OCI-M2 (cell line): ENCODE data around the gene SLC48A1.
"Not testable (repeated sequence)": the region's sequence is repeated elsewhere in the genome, so short reads cannot be mapped to it uniquely, and the experiment has no call there.

ENCODE experiments used
- DNase-seq: peaks from one replicate; lab custom pipeline; 2025; ENCODE audit not compliant: unreplicated experiment; lab: John Stamatoyannopoulos, UW

Gene SLC48A1

DNA sequence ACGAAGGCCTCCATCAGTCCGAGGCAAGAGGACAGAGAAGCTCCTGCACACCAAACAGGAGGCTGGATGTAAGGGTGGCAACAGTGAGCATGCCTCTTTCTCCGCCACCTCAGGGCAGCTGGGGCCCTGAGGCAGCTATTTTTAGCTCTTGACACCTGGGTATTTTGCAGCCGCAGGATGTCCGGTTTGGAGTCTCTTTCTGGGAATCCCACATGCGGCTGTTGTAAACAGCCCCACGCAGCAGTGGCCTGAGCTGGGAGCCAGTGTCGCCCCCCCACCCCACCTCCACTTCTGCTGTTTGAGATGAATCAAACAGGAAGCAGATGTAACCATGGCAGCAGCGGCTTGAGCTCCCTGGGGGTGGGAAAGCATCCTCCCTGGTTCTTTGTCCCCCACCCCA, 35.0 kb downstream of the SLC48A1 start:
- DNase-seq = no peak

DNA sequence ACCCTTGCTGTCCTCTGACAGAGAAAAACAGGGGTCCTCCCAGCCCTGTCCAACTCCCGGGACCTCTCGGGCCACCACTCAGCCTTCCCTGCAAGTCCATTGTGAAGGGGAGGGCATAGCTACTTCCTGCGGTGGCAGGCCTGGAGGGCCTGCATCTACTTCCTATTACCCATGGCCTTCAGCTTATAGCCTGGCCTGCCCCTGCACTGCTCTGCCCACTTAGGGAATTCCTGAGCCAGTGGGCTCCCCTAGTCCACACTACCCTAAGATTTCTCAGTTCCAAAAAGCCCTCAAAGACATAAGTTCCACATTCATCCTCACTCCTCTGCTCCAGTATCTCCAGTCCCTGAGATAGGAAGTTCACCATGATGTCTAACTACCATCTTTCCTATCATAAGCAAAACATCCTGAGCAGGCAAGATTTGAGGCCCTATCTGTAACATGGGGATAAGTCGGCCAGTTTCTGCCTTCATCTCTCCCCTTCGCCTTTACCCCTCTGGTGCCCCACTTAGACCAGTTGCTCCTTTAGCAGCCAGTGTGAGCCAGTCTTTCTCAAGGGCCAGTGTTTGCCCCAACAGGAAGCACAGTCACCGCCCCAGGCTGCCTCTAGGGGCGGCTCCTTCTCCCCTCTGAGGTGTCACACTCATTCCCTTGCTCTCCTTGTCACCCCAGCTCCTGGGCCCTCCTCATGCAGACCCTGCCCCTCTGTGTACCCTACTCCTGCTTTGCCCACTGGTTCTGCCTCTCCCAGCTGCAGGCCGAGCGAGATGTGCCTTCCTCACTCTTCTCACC, 35.7 kb downstream of the SLC48A1 start:
- no peak for DNase-seq

- DNase-seq = not testable (repeated sequence)
Measured at GRCh38 chr12:47809518-47809917, 36.5 kb downstream of the SLC48A1 start.

DNA sequence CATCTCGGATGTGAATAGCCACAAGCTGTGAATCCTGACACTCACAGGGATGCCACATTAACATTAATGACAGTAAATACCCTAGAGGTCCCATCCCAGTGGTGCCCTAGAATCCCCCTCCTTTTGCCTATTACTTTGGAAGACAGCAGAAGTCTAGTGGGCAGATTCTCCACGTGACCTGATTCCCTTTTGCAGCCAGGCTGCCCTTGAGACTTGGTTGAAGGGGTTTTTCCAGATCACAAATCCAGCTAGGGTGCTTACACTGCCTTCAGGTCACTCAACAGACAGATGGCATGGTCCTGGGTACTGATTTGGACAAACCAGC, 38.0 kb downstream of the SLC48A1 start:
- DNase-seq = no peak

DNA sequence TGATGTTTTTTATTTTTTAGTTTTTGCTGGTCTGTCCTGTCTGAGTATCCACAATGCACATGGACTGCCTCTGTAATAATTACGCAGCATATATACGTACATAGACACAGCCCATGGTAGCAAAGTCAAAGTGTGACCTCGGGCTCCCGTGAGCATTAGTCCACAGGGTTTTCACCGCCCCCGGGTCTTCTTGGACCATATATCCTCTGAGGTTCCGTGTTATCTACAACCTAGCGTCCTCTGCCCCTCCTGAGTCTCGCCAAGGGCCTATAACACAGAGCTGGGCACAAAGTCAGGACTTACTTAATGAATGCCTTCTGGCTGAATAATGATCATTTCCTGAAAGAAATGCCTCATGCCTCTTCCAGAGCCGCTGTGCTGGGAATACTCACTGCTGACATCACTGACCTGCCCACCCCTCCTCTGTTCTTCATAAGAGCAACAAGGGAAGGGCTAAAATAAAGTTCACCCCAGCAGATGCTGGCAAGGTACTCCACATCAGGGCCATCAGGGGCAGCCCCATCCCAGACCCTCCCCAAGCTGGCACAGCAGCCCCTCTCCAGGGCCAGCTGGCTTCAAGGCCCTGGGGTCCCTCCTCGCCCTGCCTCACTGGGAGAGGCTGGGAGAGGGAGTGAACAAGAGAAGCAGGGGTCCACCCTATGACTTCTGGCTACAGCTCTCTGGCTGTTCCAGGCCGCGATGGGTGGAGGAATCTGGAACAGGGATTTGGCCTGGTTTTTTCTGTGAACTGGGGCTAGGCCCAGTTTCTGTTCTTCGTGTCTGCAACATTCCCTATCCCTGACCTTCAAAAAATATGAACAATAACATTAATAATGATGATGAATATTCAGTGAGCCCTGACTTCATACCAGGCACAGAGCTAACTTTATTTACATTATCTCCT, 38.8 kb downstream of the SLC48A1 start:
- no peak for DNase-seq

- no peak for DNase-seq
Measured at GRCh38 chr12:47812797-47813510, 39.9 kb downstream of the SLC48A1 start.

- no peak for DNase-seq
Measured at GRCh38 chr12:47813511-47814196, 40.6 kb downstream of the SLC48A1 start.

GRCh38 chr12:47814539-47815170, 41.6 kb downstream of the SLC48A1 start:
- no peak for DNase-seq

DNA sequence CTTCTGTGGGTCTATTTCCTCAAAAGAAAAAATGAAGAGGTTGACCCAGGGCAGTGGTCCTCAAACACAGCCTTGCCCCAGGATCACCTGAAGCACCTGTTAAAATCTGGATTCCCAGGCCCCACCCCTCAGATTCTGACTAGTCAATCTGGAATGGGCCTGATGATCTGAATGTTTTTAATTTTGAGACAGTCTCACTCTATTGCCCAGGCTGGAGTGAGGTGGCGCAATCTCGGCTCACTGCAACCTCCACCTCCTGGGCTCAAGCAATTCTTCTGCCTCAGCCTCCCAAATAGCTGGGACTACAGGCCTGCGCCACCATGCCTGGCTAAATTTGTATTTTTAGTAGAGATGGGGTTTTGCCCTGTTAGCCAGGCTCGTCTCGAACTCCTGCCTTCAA, 42.4 kb downstream of the SLC48A1 start:
- DNase-seq = not testable (repeated sequence)

GRCh38 chr12:47816403-47817271, 43.6 kb downstream of the SLC48A1 start:
- no peak for DNase-seq

DNA sequence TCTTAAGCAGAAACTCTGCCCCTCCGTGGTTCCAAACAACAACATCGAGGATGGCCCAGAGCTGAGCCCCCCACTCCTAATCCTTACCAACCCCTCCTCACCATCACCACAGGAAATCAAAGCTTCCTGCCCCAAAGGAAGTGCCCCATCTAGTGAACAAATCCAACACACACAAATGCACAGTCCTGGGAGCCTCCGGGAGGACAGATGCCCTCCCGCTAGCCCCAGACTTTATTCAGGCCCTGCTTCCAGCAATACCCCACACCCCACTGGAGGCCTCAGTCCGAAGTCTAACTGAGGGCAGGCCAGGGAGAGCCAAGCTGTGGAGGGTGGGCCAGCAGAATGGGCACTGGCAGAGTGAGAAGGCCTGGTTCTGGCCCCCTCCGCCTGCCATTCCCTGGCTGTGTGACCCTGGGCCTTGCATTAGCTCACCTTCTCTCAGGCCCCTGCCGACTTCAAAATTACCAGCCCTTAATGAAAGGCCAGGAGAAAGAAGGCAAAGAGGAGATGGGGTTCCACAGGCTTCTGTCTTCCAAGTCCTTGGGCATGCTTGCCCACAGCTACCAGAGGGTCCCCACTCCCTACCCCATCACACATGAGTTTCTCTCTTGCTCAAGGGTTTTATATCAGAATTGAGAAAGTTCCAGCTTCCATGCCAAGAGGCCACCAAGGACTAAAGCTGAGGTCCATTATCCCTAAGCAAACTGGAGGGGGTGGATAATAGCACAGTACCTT, 44.4 kb downstream of the SLC48A1 start:
- no peak for DNase-seq

GRCh38 chr12:47818007-47818376, 45.0 kb downstream of the SLC48A1 start:
- DNase-seq = no peak

DNA sequence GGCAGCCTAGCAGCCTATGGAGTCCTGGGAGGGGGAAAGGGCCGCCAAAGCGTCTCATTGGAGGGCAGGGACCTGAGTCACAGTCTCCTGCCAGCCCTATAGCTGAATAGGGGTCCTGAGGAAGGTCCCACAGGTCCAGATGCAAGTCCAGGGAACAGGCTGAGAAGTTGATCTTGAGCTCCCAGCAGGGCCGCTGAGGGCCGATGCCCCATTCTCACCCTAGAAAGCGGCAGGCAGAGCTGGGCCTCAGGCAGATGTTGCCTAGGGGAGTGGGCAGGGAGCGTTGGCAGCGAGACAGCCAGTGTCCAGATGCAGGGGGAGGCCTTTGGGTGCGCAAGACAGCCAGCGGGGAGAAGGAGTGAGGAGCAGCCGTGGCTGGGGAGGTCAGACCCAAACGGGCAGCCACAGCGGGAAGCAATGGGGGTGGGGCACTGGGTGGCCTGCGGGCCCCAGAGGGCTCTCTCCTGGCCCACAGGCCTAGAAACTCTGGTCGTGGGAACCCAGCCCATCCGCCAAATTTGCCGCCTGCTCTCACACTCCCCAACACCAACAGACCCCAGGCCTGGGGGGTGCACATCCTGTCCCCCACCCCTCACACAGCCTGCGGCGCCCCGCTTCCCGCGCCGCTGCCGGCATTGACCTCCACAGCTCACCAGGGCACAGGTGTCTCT, 45.6 kb downstream of the SLC48A1 start:
- DNase-seq = no peak

DNA sequence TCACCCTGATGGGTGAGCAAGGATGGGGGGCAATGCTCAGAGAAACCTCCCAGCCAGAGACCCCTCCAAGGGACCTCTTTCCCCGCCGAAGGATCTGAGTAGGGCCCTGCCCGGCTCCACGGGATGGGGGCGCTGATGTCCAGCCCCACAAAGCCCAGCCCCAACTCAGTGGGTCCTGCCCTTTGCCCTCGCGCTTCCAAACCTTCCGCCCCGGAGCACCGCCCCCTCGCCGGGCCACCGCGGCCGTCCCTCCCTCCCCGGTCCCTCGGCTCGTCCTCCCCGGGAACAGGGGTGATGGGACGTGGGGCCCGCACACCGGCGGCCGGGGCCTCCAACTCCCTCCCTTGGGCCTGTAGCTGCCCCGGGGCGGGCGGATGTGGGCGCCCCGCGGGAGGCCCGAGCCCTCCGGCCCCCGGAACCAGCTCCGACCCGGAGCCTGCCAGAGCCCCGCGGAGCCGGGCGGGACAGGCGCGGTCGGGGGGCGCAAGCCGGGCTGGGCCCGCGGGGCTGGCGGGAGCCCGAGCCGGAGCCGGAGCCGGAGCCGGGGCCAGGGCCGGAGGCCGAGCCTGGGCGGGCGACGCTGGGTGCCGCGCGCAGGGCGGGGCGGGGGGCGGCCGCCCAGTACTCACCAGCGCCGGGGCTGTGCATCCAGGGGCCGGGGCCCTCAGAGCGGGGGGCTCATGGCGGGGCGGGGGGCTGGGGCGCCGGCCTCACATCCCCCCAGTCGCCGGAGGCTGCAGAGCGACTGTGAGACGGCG, 46.3 kb downstream of the SLC48A1 start:
- DNase-seq = no peak

DNA sequence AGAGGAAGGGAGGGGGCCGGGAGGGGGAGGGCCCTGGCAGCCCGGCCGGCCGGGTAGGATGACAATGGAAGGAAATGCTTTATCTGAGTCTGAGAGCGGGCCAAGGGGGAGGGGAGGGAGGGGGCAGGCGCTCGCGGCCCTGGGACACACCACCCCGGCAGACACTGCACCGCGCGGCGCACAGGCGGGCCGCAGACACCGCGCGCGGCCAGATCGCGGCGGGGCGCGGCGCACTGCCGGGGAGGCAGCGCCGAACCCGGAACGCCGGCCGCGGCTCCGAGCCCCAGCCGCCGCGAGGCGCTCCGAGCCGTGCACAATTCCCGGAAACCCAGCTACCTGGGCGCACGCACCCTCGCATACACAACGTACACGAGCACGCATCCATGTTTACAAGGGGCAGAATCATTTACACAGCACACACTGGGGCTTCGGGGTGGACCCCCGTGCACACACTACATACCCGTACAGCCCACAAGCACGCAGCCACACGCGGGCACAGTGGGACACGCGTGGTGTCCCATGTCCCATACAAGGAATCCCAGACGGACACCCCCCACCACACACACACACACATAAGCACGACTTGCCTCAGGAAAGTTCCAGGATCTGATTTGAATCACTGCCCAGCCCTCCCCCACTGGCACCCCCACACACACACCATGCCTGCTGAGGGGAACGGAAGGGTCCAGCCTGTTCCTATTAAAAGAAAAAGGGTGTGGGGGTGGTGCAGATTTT, 47.0 kb downstream of the SLC48A1 start, which contains the start of gene HDAC7:
Gene HDAC7, minus strand, starts transcription at position 8 of the 735 bp plus-strand sequence. CDS start 118 bp downstream, outside the sequence.
- DNase-seq = no peak

GRCh38 chr12:47820631-47821345, 47.8 kb downstream of the SLC48A1 start:
- DNase-seq = no peak
